OCI-LY1 (cell line): Measurements from ENCODE around the gene CATSPERZ.

Source experiments
- EZH2 ChIP-seq: fragments of 200-600 bp; sonication (generic), shearing (Covaris generic); IDR thresholded peaks from 2 replicates; pipeline ENCODE4 v1.8.0; 2017; ENCODE audit warnings: borderline replicate concordance, mixed run types, mild to moderate bottlenecking, antibody characterized with exemption, low read length, moderate library complexity, mixed read lengths
- TF ChIP-seq, protein P1 (sequence below): fragments of 200-600 bp; sonication (generic), shearing (Covaris generic); IDR thresholded peaks from 2 replicates; pipeline ENCODE4 v1.5.1; 2017; ENCODE audit warnings: mild to moderate bottlenecking, antibody characterized with exemption, low read length, moderate library complexity, mixed read lengths

DNA sequence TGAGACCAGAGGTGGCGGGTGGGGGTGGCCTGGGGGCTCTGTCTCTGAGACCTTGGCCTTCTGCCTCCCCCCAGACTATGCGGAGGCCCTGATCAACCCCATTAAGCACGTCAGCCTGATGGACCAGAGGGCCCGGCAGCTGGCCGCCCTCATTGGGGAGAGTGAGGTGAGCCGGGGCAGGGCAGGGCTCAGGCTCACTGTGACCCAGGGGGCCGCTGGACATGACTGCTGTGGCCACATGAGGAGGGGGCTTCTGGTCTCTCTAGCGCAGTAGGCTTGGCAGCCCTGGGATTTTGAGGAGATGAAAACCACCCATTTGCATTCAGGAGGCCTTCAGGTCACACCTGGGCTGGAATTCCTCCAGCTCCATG, 36.2 kb upstream of the CATSPERZ start:
- TF ChIP-seq, protein P1, sequence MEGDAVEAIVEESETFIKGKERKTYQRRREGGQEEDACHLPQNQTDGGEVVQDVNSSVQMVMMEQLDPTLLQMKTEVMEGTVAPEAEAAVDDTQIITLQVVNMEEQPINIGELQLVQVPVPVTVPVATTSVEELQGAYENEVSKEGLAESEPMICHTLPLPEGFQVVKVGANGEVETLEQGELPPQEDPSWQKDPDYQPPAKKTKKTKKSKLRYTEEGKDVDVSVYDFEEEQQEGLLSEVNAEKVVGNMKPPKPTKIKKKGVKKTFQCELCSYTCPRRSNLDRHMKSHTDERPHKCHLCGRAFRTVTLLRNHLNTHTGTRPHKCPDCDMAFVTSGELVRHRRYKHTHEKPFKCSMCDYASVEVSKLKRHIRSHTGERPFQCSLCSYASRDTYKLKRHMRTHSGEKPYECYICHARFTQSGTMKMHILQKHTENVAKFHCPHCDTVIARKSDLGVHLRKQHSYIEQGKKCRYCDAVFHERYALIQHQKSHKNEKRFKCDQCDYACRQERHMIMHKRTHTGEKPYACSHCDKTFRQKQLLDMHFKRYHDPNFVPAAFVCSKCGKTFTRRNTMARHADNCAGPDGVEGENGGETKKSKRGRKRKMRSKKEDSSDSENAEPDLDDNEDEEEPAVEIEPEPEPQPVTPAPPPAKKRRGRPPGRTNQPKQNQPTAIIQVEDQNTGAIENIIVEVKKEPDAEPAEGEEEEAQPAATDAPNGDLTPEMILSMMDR, result no peak
- TF ChIP-seq EZH2, result no peak
